ENCODE results near the gene ANKFN1.

DNA sequence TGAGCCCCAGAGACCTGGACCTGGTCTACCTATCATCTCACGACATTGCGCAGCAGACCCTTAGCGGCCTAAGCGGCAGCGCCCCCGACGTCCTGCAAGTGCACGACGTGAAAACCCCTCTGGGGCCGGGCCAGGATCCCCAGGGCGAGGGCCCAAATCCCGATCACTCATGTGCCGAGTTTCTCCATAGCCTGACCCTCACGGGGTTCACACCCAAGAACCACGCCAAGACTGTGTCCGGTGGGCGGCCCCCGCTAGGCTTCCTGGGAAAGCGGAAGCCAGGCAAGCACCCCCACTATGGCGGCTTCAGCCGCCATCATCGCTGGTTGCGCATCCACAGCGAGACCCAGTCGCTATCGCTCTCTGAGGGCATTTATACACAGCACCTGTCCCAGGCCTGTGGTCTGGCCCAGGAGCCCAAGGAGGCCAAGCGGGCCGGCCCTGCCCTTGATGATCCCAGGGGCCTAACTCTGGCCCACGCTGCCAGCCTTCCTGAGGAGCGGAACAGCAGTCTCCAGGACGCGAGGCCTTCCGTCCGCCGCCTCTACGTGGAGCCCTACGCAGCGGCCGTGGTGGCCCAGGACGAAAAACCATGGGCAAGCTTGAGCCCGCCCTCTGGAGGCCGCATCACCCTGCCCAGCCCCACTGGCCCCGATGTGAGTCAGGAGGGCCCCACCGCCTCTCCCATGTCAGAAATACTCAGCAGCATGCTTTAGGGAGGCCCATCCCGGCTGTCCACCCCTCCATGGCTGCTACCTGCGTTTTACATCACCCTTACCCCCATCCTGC, 357.5 kb downstream of the ANKFN1 start:
- TF ChIP-seq, protein P1, sequence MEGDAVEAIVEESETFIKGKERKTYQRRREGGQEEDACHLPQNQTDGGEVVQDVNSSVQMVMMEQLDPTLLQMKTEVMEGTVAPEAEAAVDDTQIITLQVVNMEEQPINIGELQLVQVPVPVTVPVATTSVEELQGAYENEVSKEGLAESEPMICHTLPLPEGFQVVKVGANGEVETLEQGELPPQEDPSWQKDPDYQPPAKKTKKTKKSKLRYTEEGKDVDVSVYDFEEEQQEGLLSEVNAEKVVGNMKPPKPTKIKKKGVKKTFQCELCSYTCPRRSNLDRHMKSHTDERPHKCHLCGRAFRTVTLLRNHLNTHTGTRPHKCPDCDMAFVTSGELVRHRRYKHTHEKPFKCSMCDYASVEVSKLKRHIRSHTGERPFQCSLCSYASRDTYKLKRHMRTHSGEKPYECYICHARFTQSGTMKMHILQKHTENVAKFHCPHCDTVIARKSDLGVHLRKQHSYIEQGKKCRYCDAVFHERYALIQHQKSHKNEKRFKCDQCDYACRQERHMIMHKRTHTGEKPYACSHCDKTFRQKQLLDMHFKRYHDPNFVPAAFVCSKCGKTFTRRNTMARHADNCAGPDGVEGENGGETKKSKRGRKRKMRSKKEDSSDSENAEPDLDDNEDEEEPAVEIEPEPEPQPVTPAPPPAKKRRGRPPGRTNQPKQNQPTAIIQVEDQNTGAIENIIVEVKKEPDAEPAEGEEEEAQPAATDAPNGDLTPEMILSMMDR (IDR thresholded peaks at IDR 0.05), result no peak
- TF ChIP-seq POLR2AphosphoS5 (IDR thresholded peaks at IDR 0.05) (no peak), EP300 (IDR thresholded peaks at IDR 0.05) (no peak), POLR2A (IDR thresholded peaks at IDR 0.05; ENCODE audit: low read depth) (no peak)
